Activated CD4-positive, alpha-beta T cell treated with anti-CD3 and anti-CD28 coated beads for 1 hour (primary cell): ENCODE measurements around the gene ADIPOR2.
"Not testable (repeated sequence)": the region's sequence is repeated elsewhere in the genome, so short reads cannot be mapped to it uniquely, and the experiment has no call there.

Experiments used
- DNase-seq: peaks from one replicate; pipeline ENCODE4 v3.0.0-alpha.2; 2020

Gene ADIPOR2

GRCh38 chr12:1666215-1666614 lies 24.7 kb upstream of the ADIPOR2 start:
- no peak for DNase-seq

GRCh38 chr12:1666685-1667162 lies 24.1 kb upstream of the ADIPOR2 start:
- no peak for DNase-seq

- DNase-seq = no peak
These were observed 21.9 kb upstream of the ADIPOR2 start for GRCh38 chr12:1668833-1669543.

DNA sequence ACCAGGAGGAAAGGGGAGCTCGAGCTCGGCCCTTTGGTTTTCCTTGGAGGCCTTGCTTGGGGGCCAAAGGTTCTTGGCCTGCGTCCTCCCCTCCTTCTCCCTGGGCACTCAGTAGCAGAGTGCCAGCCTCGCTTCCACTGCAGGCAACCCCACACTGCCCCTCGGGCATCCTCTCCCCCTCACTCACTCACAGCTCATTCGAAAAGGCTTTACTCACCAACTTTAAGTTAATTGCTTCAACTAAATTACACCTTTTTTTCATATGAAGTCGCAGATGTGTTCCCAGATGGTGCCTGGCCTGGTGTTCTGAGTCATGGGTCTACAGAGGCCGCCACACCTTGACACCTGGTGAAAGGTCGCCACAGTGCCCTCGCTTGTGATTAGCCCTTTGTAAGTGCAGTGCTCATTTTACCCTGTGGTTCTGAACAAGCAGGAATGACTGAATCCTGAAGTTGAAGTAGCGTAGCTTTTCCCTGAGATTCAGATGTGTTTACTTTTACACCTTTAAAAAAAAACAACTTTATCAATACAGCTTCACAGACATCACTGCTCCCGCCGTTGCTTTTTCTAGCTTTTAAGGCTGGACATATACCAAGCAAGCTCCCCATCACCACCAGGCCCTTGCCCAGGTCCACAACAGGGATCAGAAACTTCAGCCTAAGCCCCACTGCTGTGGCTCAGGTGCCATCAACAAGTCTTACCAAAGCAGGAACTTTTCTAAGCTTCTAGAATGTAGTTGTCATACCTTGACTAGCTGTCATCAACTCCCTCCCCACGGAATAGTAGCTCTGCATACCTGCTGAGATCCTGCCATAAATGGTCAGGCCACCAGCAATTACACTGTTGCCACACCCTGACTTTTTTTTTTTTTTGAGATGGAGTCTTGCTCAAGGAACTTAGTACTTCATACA lies 20.3 kb upstream of the ADIPOR2 start:
- no peak for DNase-seq

DNA sequence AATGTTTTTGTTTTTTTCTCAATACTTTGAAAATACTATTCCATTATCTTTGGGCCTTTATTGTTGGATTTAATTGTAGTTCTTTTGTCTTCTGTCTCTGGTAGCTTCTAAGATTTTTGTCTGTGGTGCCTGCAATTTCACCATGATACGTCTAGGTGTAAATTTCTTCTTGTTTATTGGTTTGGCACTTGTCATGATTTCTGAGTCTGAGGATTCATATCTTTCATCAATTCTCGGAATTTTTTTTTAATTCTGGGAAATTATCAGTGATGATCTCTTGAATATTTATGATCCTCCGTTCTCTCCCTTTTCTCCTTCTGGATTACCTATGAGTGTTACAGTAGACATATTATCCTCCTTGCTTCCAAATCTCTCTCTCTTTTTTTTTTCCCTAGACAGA lies 14.8 kb upstream of the ADIPOR2 start:
- no peak for DNase-seq

DNA sequence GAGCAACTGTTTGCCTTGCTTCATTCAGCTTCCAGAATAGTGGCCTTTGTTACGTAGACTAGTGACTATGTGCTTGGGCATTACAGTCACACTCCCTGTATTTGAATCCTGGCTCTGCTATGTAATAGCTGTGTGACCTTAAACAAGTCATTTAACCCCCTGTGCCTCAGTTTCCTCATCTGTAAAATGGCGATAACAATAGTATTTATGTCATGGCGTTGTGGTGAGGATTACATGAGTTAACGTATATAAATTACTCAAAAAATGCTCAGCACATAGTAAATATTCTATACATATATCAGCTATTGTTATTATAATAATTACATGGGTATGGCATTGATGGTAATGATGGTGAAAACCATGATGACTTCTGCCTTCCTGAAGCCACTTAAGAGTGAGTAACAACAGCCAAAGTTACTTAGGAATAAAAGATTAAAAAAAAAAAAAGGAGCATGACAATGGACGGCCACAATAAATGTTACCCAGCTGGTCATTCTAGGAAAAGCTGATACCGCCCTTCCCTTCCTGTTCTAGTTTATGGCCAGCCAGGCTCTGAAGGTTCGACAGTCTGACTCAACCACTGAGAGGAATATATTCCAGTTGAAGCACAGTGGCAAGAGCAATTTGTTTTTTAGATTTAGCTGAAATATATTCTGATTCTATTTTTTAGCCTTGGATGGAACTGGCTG lies 9.9 kb upstream of the ADIPOR2 start:
- no peak for DNase-seq

DNA sequence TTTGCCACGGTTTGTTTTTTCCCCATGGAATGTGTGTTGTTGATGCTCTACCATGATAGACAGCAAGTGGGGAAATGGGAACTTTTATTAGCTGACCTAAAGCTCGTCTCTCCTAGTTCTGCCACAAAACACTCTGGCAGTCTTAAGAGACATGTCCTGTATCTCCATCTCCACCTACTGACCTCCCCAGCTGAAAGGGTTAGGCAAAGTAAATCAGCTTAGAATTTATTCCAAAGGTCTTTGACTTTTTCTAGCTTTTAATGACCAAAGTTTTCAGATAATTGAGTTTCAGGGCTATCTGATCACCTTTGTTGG lies 9.4 kb upstream of the ADIPOR2 start:
- no peak for DNase-seq

- DNase-seq = no peak
These were observed 2.7 kb upstream of the ADIPOR2 start for GRCh38 chr12:1688086-1688710.

- DNase-seq = peak; percentile 12
These were observed 495 bp downstream of the ADIPOR2 start for GRCh38 chr12:1691123-1692007.

GRCh38 chr12:1692226-1692625 lies 1.4 kb downstream of the ADIPOR2 start:
- DNase-seq = no peak

DNA sequence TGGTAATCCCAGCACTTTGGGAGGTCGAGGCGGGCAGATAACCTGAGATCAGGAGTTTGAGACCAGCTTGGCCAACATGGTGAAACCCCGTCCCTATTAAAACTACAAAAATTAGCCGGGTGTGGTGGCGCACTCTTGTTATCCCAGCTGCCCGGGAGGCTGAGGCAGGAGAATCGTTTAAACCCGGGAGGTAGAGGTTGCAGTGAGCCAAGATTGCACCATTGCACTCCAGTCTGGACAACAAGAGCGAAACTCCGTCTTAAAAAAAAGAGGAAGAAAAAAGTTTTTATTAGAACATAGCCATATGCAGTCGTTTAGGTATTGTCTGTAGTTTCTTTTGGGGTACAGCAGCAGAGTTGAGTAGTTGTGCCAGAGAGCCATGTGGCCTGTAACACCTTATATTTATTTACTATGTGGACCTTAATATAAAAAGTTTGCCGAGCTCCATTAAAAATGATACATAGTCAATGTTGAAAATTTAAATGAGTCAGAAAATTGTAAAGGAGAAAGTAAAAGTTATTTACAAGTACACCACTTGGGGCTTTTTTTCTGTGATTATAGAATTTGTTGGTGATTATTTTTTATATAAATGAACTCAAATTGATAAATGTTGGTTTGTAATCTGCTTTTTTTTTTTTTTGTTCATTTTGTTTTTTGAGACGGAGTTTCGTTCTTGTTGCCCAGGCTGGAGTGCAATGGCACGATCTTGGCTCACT lies 2.2 kb downstream of the ADIPOR2 start:
- no peak for DNase-seq

GRCh38 chr12:1695097-1695496 lies 4.2 kb downstream of the ADIPOR2 start:
- not testable (repeated sequence) for DNase-seq

DNA sequence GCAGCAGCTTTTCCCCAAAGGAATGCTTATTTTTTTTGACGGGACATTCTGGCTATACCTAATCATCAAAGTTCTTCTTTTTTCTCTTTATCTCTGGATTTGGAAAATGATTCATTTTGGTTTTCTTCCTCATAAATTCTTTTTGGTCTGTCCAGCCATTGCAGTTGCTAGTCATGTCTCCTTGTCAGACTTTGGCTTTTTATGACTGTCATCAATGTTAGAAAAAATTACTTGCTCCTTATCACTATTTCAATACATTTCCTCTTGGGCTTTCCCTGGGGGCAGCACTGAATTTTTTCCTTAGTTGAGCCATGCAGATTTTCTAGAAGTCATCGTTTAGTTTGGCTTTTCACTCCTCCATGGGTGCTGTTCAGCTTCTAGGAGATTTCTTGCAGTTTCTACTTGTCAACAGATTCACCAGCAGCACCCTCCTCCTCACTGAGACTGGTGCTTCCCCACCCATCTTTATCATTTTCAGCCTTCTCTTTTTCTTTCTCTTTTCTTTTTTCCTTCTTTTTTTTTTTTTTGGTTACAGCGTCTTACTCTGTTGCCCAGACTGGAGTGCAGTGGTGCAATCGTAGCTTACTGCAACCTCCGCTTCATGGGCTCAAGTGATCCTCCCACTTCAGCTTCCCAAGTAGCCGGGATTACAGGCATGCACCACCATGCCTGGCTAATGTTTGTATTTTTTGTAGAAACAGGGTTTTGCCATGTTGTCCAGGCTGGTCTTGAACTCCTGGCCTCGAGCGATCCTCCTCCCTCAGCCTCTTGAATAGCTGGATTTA lies 5.2 kb downstream of the ADIPOR2 start:
- no peak for DNase-seq

GRCh38 chr12:1696800-1697199 lies 5.9 kb downstream of the ADIPOR2 start:
- DNase-seq = no peak

- DNase-seq = no peak
These were observed 6.4 kb downstream of the ADIPOR2 start for GRCh38 chr12:1697271-1697670.

GRCh38 chr12:1698720-1699119 lies 7.8 kb downstream of the ADIPOR2 start:
- no peak for DNase-seq

DNA sequence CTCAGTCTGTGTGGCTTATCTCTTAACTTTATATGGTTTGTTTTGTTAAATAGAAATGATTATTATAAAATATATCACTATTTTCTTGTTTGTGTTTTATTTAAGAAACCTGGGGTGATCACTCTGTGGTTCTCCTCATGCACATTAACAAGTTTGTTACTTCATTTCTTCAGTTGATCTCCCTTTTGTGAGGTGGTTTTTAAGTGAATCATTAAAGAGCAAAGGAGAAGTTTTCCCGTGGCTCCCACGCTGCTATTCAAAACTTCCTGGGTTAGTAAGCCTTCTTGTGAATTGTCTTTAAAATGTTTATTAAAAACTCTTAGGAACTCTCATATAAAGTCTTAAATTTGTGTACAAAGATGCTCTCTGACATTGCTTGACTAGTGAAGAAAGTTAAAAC lies 11.8 kb downstream of the ADIPOR2 start:
- no peak for DNase-seq

GRCh38 chr12:1703771-1704722 lies 13.2 kb downstream of the ADIPOR2 start:
- no peak for DNase-seq
